HEK293 (cell line): Measurements from ENCODE around the gene COX7A2L.

Source experiments
- CTCF ChIA-PET: fragments of 350-600 bp; formaldehyde crosslinking; extraction: SDS; loops from one replicate; lab custom pipeline; 2021; ENCODE audit warnings: antibody characterized with exemption; lab: Yijun Ruan, JAX
- POLR2A ChIA-PET: fragments of 300-600 bp; formaldehyde crosslinking; extraction: SDS; loops from one replicate; lab custom pipeline; 2020; ENCODE audit warnings: antibody characterized with exemption, inconsistent platforms; lab: Yijun Ruan, JAX
- H3K27ac ChIP-seq: fragments of 200-500 bp; sonication (Bioruptor generic); 2 replicates; pipeline ENCODE4 v1.5.1; 2014; ENCODE audit warnings: low read depth, low read length, control low read depth, inconsistent platforms; ENCODE audit errors: extremely low read depth
- H3K36me3 ChIP-seq, 2 experiments: fragments of 200-500 bp in 1 of 2; sonication (Bioruptor generic) in 1 of 2; 1 replicate in 1 of 2; 2 replicates in 1 of 2; pipeline ENCODE4 v1.5.1; 2014 to 2017; ENCODE audit warnings: inconsistent platforms in 2 of 2, low read length in 2 of 2; ENCODE audit not compliant: control insufficient read depth in 2 of 2, insufficient read depth in 1 of 2
- H3K4me1 ChIP-seq: fragments of 200-500 bp; sonication (Bioruptor generic); 2 replicates; pipeline ENCODE4 v1.5.1; 2014; ENCODE audit warnings: mild to moderate bottlenecking, low read length, inconsistent platforms; ENCODE audit not compliant: control insufficient read depth, insufficient read depth
- H3K4me3 ChIP-seq: 2 replicates; pipeline ENCODE4 v1.5.1; 2011; ENCODE audit warnings: low read depth, mild to moderate bottlenecking, control low read depth, low read length, moderate library complexity
- H3K9me3 ChIP-seq: fragments of 200-500 bp; sonication (Bioruptor generic); 2 replicates; pipeline ENCODE4 v1.5.1; 2014; ENCODE audit warnings: low read depth, low read length, inconsistent platforms; ENCODE audit not compliant: control insufficient read depth, insufficient read depth
- ELK4 ChIP-seq: IDR thresholded peaks from 2 replicates; pipeline ENCODE4 v1.6.1; 2011; ENCODE audit warnings: mild to moderate bottlenecking, low read depth, low read length, borderline replicate concordance
- KLF1 ChIP-seq: fragments of 450-650 bp; formaldehyde crosslinking; IDR thresholded peaks from 2 replicates; pipeline ENCODE4 v1.5.1; 2016; ENCODE audit warnings: missing biosample characterization, missing genetic modification characterization
- SALL2 ChIP-seq: fragments of 450-650 bp; formaldehyde crosslinking; IDR thresholded peaks from 2 replicates; pipeline ENCODE4 v1.5.0; 2017; ENCODE audit warnings: missing biosample characterization, mild to moderate bottlenecking, missing genetic modification characterization, borderline replicate concordance
- TCF7L2 ChIP-seq: IDR thresholded peaks from 2 replicates; pipeline ENCODE4 v1.6.1; 2011; ENCODE audit warnings: low read depth, mild to moderate bottlenecking, inconsistent platforms, low read length, moderate library complexity, borderline replicate concordance
- YY2 ChIP-seq: fragments of 450-650 bp; formaldehyde crosslinking; IDR thresholded peaks from 2 replicates; pipeline ENCODE4 v1.5.1; 2016; ENCODE audit warnings: missing biosample characterization, missing genetic modification characterization
- ZBTB17 ChIP-seq: fragments of 450-650 bp; formaldehyde crosslinking; IDR thresholded peaks from 2 replicates; pipeline ENCODE4 v1.5.1; 2016; ENCODE audit warnings: missing biosample characterization, missing genetic modification characterization
- ZBTB21 ChIP-seq: fragments of 450-650 bp; formaldehyde crosslinking; IDR thresholded peaks from 2 replicates; pipeline ENCODE4 v1.5.1; 2017; ENCODE audit warnings: missing biosample characterization, missing genetic modification characterization
- ZFP37 ChIP-seq: fragments of 450-650 bp; formaldehyde crosslinking; IDR thresholded peaks from 2 replicates; pipeline ENCODE4 v1.5.1; 2016; ENCODE audit warnings: missing biosample characterization, missing genetic modification characterization
- ZNF148 ChIP-seq: fragments of 450-650 bp; formaldehyde crosslinking; IDR thresholded peaks from 2 replicates; pipeline ENCODE4 v1.5.0; 2017; ENCODE audit warnings: missing biosample characterization, missing genetic modification characterization, borderline replicate concordance
- ZNF26 ChIP-seq: fragments of 450-650 bp; formaldehyde crosslinking; IDR thresholded peaks from 2 replicates; pipeline ENCODE4 v1.5.1; 2016; ENCODE audit warnings: missing biosample characterization, missing genetic modification characterization
- ZNF274 ChIP-seq, 2 experiments: fragments of 200-500 bp in 1 of 2; fragments of 450-650 bp in 1 of 2; sonication (Bioruptor generic) in 1 of 2; formaldehyde crosslinking in 1 of 2; IDR thresholded peaks; 2 replicates each; pipeline versions ENCODE4 v1.5.1 to v1.6.1; 2014 to 2016; ENCODE audit warnings: borderline replicate concordance in 1 of 2, inconsistent platforms in 1 of 2, low read length in 1 of 2, missing biosample characterization in 1 of 2, missing genetic modification characterization in 1 of 2
- ZNF362 ChIP-seq: fragments of 450-650 bp; formaldehyde crosslinking; IDR thresholded peaks from 2 replicates; pipeline ENCODE4 v1.5.1; 2016; ENCODE audit warnings: missing biosample characterization, missing genetic modification characterization
- ZNF394 ChIP-seq: fragments of 450-650 bp; formaldehyde crosslinking; IDR thresholded peaks from 2 replicates; pipeline ENCODE4 v1.5.1; 2016; ENCODE audit warnings: missing biosample characterization, missing genetic modification characterization, mild to moderate bottlenecking, moderate library complexity, borderline replicate concordance
- ZNF426 ChIP-seq: fragments of 450-650 bp; formaldehyde crosslinking; IDR thresholded peaks from 2 replicates; pipeline ENCODE4 v1.5.1; 2017; ENCODE audit warnings: missing biosample characterization, missing genetic modification characterization, mild to moderate bottlenecking, inconsistent platforms, moderate library complexity
- ZNF521 ChIP-seq: fragments of 450-650 bp; formaldehyde crosslinking; IDR thresholded peaks from 2 replicates; pipeline ENCODE4 v1.5.1; 2017; ENCODE audit warnings: missing biosample characterization, mild to moderate bottlenecking, missing genetic modification characterization
- ZNF529 ChIP-seq: fragments of 450-650 bp; formaldehyde crosslinking; IDR thresholded peaks from 2 replicates; pipeline ENCODE4 v1.5.1; 2017; ENCODE audit warnings: missing genetic modification characterization, missing biosample characterization; ENCODE audit not compliant: insufficient replicate concordance
- ZNF600 ChIP-seq: fragments of 450-650 bp; formaldehyde crosslinking; IDR thresholded peaks from 2 replicates; pipeline ENCODE4 v1.5.1; 2016; ENCODE audit warnings: missing biosample characterization, missing genetic modification characterization
- ZNF610 ChIP-seq: fragments of 450-650 bp; formaldehyde crosslinking; IDR thresholded peaks from 2 replicates; pipeline ENCODE4 v1.5.1; 2016; ENCODE audit warnings: missing biosample characterization, missing genetic modification characterization, borderline replicate concordance
- ZNF645 ChIP-seq: fragments of 450-650 bp; formaldehyde crosslinking; IDR thresholded peaks from 2 replicates; pipeline ENCODE4; 2016; ENCODE audit warnings: missing biosample characterization, missing genetic modification characterization
- ZNF701 ChIP-seq: fragments of 450-650 bp; formaldehyde crosslinking; IDR thresholded peaks from 2 replicates; pipeline ENCODE4 v1.5.1; 2016; ENCODE audit warnings: missing biosample characterization, missing genetic modification characterization
- ZNF704 ChIP-seq: fragments of 450-650 bp; formaldehyde crosslinking; IDR thresholded peaks from 2 replicates; pipeline ENCODE4 v1.5.1; 2016; ENCODE audit warnings: missing biosample characterization, missing genetic modification characterization
- ZNF76 ChIP-seq: fragments of 450-650 bp; formaldehyde crosslinking; IDR thresholded peaks from 2 replicates; pipeline ENCODE4; 2016; ENCODE audit warnings: low read depth, missing biosample characterization, missing genetic modification characterization, borderline replicate concordance
- ZNF792 ChIP-seq: fragments of 450-650 bp; formaldehyde crosslinking; IDR thresholded peaks from 2 replicates; pipeline ENCODE4 v1.5.1; 2016; ENCODE audit warnings: missing biosample characterization, missing genetic modification characterization

COX7A2L gene

GRCh38 chr2:42324244-42324643 is 36.8 kb downstream of the COX7A2L start (continued):
- TF ChIP-seq YY2 (tag by site-specific recombination), result no peak
- TF ChIP-seq SALL2, result no peak
- no peak for TF ChIP-seq ZNF274 (IDR thresholded peaks at IDR 0.05; ENCODE audit: low read length)
- no peak for TF ChIP-seq ZNF274 (tag by site-specific recombination; IDR thresholded peaks at IDR 0.05; ENCODE audit: borderline replicate concordance)
- TF ChIP-seq ZNF529 (tag by site-specific recombination), result no peak

GRCh38 chr2:42321452-42322064 is 39.5 kb downstream of the COX7A2L start:
- no peak overlapping the region for H3K27ac ChIP-seq
- ChIA-PET CTCF (no interaction called here), POLR2A (no interaction called here)
- no peaks in the 10 kb centered on the region for H3K4me1 ChIP-seq
- H3K9me3 ChIP-seq, result no peaks in the 10 kb centered on the region
- TF ChIP-seq ZNF76 (tag by site-specific recombination), result no peak
- TF ChIP-seq ZNF521 (tag by site-specific recombination), result no peak
- no peak for TF ChIP-seq ZBTB17
- TF ChIP-seq ZNF600, result no peak
- TF ChIP-seq TCF7L2, result no peak
- no peak for TF ChIP-seq ZNF26 (tag by site-specific recombination)
- TF ChIP-seq ZNF645 (tag by site-specific recombination), result no peak
- no peak for TF ChIP-seq ZNF394
- no peak for TF ChIP-seq ZFP37 (tag by site-specific recombination)
- TF ChIP-seq YY2 (tag by site-specific recombination), result no peak
- TF ChIP-seq ZNF792 (tag by site-specific recombination), result no peak
- no peak for TF ChIP-seq ZNF701 (tag by site-specific recombination)
- no peak for TF ChIP-seq ZNF362
- no peak for TF ChIP-seq KLF1 (tag by site-specific recombination)
- no peak for TF ChIP-seq ZBTB21 (tag by site-specific recombination)
- no peak for TF ChIP-seq ZNF148 (tag by site-specific recombination)
- TF ChIP-seq ZNF704 (tag by site-specific recombination), result no peak
- TF ChIP-seq ZNF610, result no peak
- TF ChIP-seq ELK4, result no peak
- no peak for TF ChIP-seq ZNF426 (tag by site-specific recombination)
- H3K4me3 ChIP-seq, result no peak overlapping the region
- H3K36me3 ChIP-seq, result peaks cover 10 to 46% of the 10 kb centered on the region in 2 experiments
